ENCODE measurements around the gene DPP9.
A peak's percentile ranks its signal among the peaks of the same experiment; 100 is the strongest.

DPP9 gene

GRCh38 chr19:4709440-4710280, 14.0 kb downstream of the DPP9 start:
- Mint-ChIP-seq H3K4me3 (no peak overlapping the region), H3K27me3 (ENCODE audit: low read depth) (no peaks in the 10 kb centered on the region), H3K36me3 (ENCODE audit: low read depth) (peaks cover 15% of the 10 kb centered on the region), H3K4me1 (ENCODE audit: low read depth) (peaks cover 5% of the 10 kb centered on the region), H3K9me3 (no peaks in the 10 kb centered on the region), H3K27ac (peak overlapping the region; percentile 21)

- peaks cover 17% of the 10 kb centered on the region for H3K36me3 Mint-ChIP-seq (ENCODE audit: low read depth)
- no peak overlapping the region for H3K4me3 Mint-ChIP-seq
- H3K9me3 Mint-ChIP-seq: no peaks in the 10 kb centered on the region
- H3K4me1 Mint-ChIP-seq (ENCODE audit: low read depth): peaks cover 5% of the 10 kb centered on the region
- peak overlapping the region; percentile 66 for H3K27ac Mint-ChIP-seq
- H3K27me3 Mint-ChIP-seq (ENCODE audit: low read depth): no peaks in the 10 kb centered on the region
Observed at GRCh38 chr19:4707956-4708650, 15.5 kb downstream of the DPP9 start.

- Mint-ChIP-seq H3K27ac (no peak overlapping the region), H3K9me3 (no peaks in the 10 kb centered on the region), H3K4me1 (ENCODE audit: low read depth) (peaks cover 5% of the 10 kb centered on the region), H3K36me3 (ENCODE audit: low read depth) (peaks cover 21% of the 10 kb centered on the region), H3K27me3 (ENCODE audit: low read depth) (no peaks in the 10 kb centered on the region), H3K4me3 (no peak overlapping the region)
Observed at GRCh38 chr19:4707322-4707721, 16.3 kb downstream of the DPP9 start.

- Mint-ChIP-seq H3K27ac (no peak overlapping the region), H3K4me1 (ENCODE audit: low read depth) (peaks cover 5% of the 10 kb centered on the region), H3K27me3 (ENCODE audit: low read depth) (no peaks in the 10 kb centered on the region), H3K4me3 (no peak overlapping the region), H3K9me3 (no peaks in the 10 kb centered on the region), H3K36me3 (ENCODE audit: low read depth) (peaks cover 25% of the 10 kb centered on the region)
Observed at GRCh38 chr19:4705413-4706131, 18.1 kb downstream of the DPP9 start.

- Mint-ChIP-seq H3K27me3 (ENCODE audit: low read depth) (no peaks in the 10 kb centered on the region), H3K9me3 (no peaks in the 10 kb centered on the region), H3K27ac (no peak overlapping the region), H3K36me3 (ENCODE audit: low read depth) (peaks cover 25% of the 10 kb centered on the region), H3K4me3 (no peak overlapping the region), H3K4me1 (ENCODE audit: low read depth) (peaks cover 3% of the 10 kb centered on the region)
Observed at GRCh38 chr19:4704317-4704673, 19.3 kb downstream of the DPP9 start.

GRCh38 chr19:4703671-4704316, 19.8 kb downstream of the DPP9 start:
- peaks cover 23% of the 10 kb centered on the region for H3K36me3 Mint-ChIP-seq (ENCODE audit: low read depth)
- H3K27ac Mint-ChIP-seq: no peak overlapping the region
- no peaks in the 10 kb centered on the region for H3K27me3 Mint-ChIP-seq (ENCODE audit: low read depth)
- H3K4me3 Mint-ChIP-seq: no peak overlapping the region
- no peaks in the 10 kb centered on the region for H3K9me3 Mint-ChIP-seq
- H3K4me1 Mint-ChIP-seq (ENCODE audit: low read depth): no peaks in the 10 kb centered on the region

GRCh38 chr19:4702764-4703163, 20.9 kb downstream of the DPP9 start:
- H3K4me3 Mint-ChIP-seq: no peak overlapping the region
- no peak overlapping the region for H3K27ac Mint-ChIP-seq
- peaks cover 23% of the 10 kb centered on the region for H3K36me3 Mint-ChIP-seq (ENCODE audit: low read depth)

GRCh38 chr19:4701557-4701956, 22.1 kb downstream of the DPP9 start:
- H3K36me3 Mint-ChIP-seq (ENCODE audit: low read depth): peaks cover 23% of the 10 kb centered on the region
- H3K27ac Mint-ChIP-seq: no peak overlapping the region
- no peaks in the 10 kb centered on the region for H3K9me3 Mint-ChIP-seq
- no peak overlapping the region for H3K4me3 Mint-ChIP-seq
- H3K4me1 Mint-ChIP-seq (ENCODE audit: low read depth): no peaks in the 10 kb centered on the region
- H3K27me3 Mint-ChIP-seq (ENCODE audit: low read depth): no peaks in the 10 kb centered on the region

More at GRCh38 chr19:4702764-4703163, 20.9 kb downstream of the DPP9 start:
- Mint-ChIP-seq H3K27me3 (ENCODE audit: low read depth) (no peaks in the 10 kb centered on the region), H3K9me3 (no peaks in the 10 kb centered on the region), H3K4me1 (ENCODE audit: low read depth) (no peaks in the 10 kb centered on the region)

- peaks cover 23% of the 10 kb centered on the region for H3K36me3 Mint-ChIP-seq (ENCODE audit: low read depth)
- H3K4me3 Mint-ChIP-seq: no peak overlapping the region
- no peaks in the 10 kb centered on the region for H3K9me3 Mint-ChIP-seq
- H3K27me3 Mint-ChIP-seq (ENCODE audit: low read depth): no peaks in the 10 kb centered on the region
- H3K4me1 Mint-ChIP-seq (ENCODE audit: low read depth): no peaks in the 10 kb centered on the region
- H3K27ac Mint-ChIP-seq: no peak overlapping the region
Observed at GRCh38 chr19:4700693-4700970, 23.0 kb downstream of the DPP9 start.

- H3K4me1 Mint-ChIP-seq (ENCODE audit: low read depth): no peaks in the 10 kb centered on the region
- no peaks in the 10 kb centered on the region for H3K9me3 Mint-ChIP-seq
- no peak overlapping the region for H3K4me3 Mint-ChIP-seq
- no peaks in the 10 kb centered on the region for H3K27me3 Mint-ChIP-seq (ENCODE audit: low read depth)
- no peak overlapping the region for H3K27ac Mint-ChIP-seq
- H3K36me3 Mint-ChIP-seq (ENCODE audit: low read depth): peaks cover 20% of the 10 kb centered on the region
Observed at GRCh38 chr19:4699826-4700692, 23.6 kb downstream of the DPP9 start.

- H3K9me3 Mint-ChIP-seq: no peaks in the 10 kb centered on the region
- H3K4me3 Mint-ChIP-seq: no peak overlapping the region
- no peaks in the 10 kb centered on the region for H3K27me3 Mint-ChIP-seq (ENCODE audit: low read depth)
- H3K36me3 Mint-ChIP-seq (ENCODE audit: low read depth): peaks cover 22% of the 10 kb centered on the region
- no peaks in the 10 kb centered on the region for H3K4me1 Mint-ChIP-seq (ENCODE audit: low read depth)
- H3K27ac Mint-ChIP-seq: no peak overlapping the region
Observed at GRCh38 chr19:4697304-4697703, 26.3 kb downstream of the DPP9 start.

GRCh38 chr19:4695224-4695731, 28.4 kb downstream of the DPP9 start:
- Mint-ChIP-seq H3K4me1 (ENCODE audit: low read depth) (no peaks in the 10 kb centered on the region), H3K9me3 (no peaks in the 10 kb centered on the region), H3K4me3 (no peak overlapping the region), H3K36me3 (ENCODE audit: low read depth) (peaks cover 21% of the 10 kb centered on the region), H3K27ac (no peak overlapping the region), H3K27me3 (ENCODE audit: low read depth) (no peaks in the 10 kb centered on the region)

- Mint-ChIP-seq H3K27me3 (ENCODE audit: low read depth) (no peaks in the 10 kb centered on the region), H3K4me3 (no peak overlapping the region), H3K9me3 (no peaks in the 10 kb centered on the region), H3K27ac (no peak overlapping the region), H3K36me3 (ENCODE audit: low read depth) (peaks cover 21% of the 10 kb centered on the region), H3K4me1 (ENCODE audit: low read depth) (no peaks in the 10 kb centered on the region)
Observed at GRCh38 chr19:4694211-4694987, 29.2 kb downstream of the DPP9 start.

Data from T-helper 1 cell treated with Interleukin-12 subunit alpha and Interleukin-12 subunit beta and Interleukin-4 antibody, amounts not matched to agents 30 μg/mL and 1 μg/mL, for 36 hours (primary cell).